GM12874 (cell line): ENCODE results near the gene SRC.

ENCODE experiments used
- CTCF ChIP-seq: IDR thresholded peaks from 2 replicates; pipeline ENCODE4 v1.5.1; 2011; ENCODE audit warnings: low read depth, mild to moderate bottlenecking, control low read depth, low read length, moderate library complexity; ENCODE audit not compliant: insufficient read depth

The SRC gene

GRCh38 chr20:37350649-37351574 lies 5.0 kb downstream of the SRC start:
- TF ChIP-seq CTCF = no peak

- no peak for TF ChIP-seq CTCF
Measured at GRCh38 chr20:37351689-37352607, 6.0 kb downstream of the SRC start.

- no peak for TF ChIP-seq CTCF
Measured at GRCh38 chr20:37352608-37352980, 6.7 kb downstream of the SRC start.

GRCh38 chr20:37353285-37353849 lies 7.4 kb downstream of the SRC start:
- TF ChIP-seq CTCF = no peak

- TF ChIP-seq CTCF = no peak
Measured at GRCh38 chr20:37354210-37355195, 8.6 kb downstream of the SRC start.

GRCh38 chr20:37355252-37356180 lies 9.6 kb downstream of the SRC start:
- no peak for TF ChIP-seq CTCF
